Measurements from ENCODE around the gene RFESD. TPM values are rescaled to one million over a fixed set of nuclear protein-coding genes. Genes with fewer than 3 reads are reported as not detected.

Gene RFESD
- total and polyA plus RNA-seq, 10 of the 15 experiments (the other 5 are each of a cell fraction or from before 2014, with no cell fraction given): 1.9 to 14.7 (median 4.9) TPM

- WGBS (ENCODE audit: insufficient coverage, insufficient replicate concordance, low lambda C conversion rate, missing lambda C conversion rate): 75% methylated on average over 3 of the region's 3 CpGs
- CTCF ChIA-PET: interaction anchor here (1.0 to 4.3 kb wide), 4 partner anchors 9 to 110 kb away, joined by 4 to 24 read pairs (median 6); no protein-coding TSS in a partner anchor
These were observed 26.5 kb downstream of the RFESD start for GRCh38 chr5:95673081-95673480.

More at GRCh38 chr5:95673081-95673480, 26.5 kb downstream of the RFESD start:
- H3K4me1 ChIP-seq (ENCODE audit: control insufficient read depth, insufficient read depth, low read length): no peaks in the 10 kb centered on the region
- ATAC-seq (no peak), DNase-seq (ENCODE audit: low read depth, low spot score) (no peak), FAIRE-seq (no peak)
- RAD21 ChIA-PET (ENCODE audit: unreplicated experiment): interaction anchor here (0.9 to 1.7 kb wide), 3 partner anchors 62 to 175 kb away, joined by 4 to 5 read pairs (median 4); no protein-coding TSS in a partner anchor
- H4K20me1 ChIP-seq (ENCODE audit: control insufficient read depth, insufficient read depth): no peaks in the 10 kb centered on the region
- H3K27ac ChIP-seq (ENCODE audit: control insufficient read depth, insufficient read depth): no peak overlapping the region
- no peaks in the 10 kb centered on the region for H3K27me3 ChIP-seq (replicated peaks in 1 of 2; ENCODE audit: control insufficient read depth in 2 of 2, insufficient read depth in 2 of 2, low read length in 1 of 2)
- no peaks in the 10 kb centered on the region for H3K9me3 ChIP-seq (replicated peaks; ENCODE audit: control insufficient read depth, insufficient read depth, low read length)
- H3K36me3 ChIP-seq (ENCODE audit: control insufficient read depth in 2 of 2, insufficient read depth in 2 of 2, low read length in 1 of 2): no peaks in the 10 kb centered on the region
- BruUV-seq (replicated peaks): no TSS peak
- no peaks in the 10 kb centered on the region for H3K79me2 ChIP-seq (ENCODE audit: control insufficient read depth, insufficient read depth, low read length)
- in situ Hi-C loops (cut with MboI): no loop called here
- H2AFZ ChIP-seq (ENCODE audit: control insufficient read depth, low read depth, low read length): no peak overlapping the region
- H3K4me2 ChIP-seq (ENCODE audit: control insufficient read depth, insufficient read depth): no peak overlapping the region
- SMC1A ChIA-PET (ENCODE audit: uncharacterized antibody, unreplicated experiment): interaction anchor here (0.6 to 2.8 kb wide), 11 partner anchors 9 to 1036 kb away, joined by 3 to 20 read pairs (median 4); no protein-coding TSS in a partner anchor
- intact Hi-C loops (cut with micrococcal nuclease; ENCODE audit: unreplicated experiment): no loop called here
- POLR2A ChIA-PET: interaction anchor here (0.6 kb wide), 1 partner anchor 642 kb away, joined by 3 read pairs; no protein-coding TSS in a partner anchor
- no peak overlapping the region for H3K4me3 ChIP-seq
- no peak for TF ChIP-seq HDGF (IDR thresholded peaks at IDR 0.05)
- TF ChIP-seq NBN (IDR thresholded peaks at IDR 0.05): no peak
- no peak for TF ChIP-seq RFX5 (IDR thresholded peaks at IDR 0.05; ENCODE audit: low read depth, low read length)
- no peak for TF ChIP-seq SMARCA5 (IDR thresholded peaks at IDR 0.05)
- TF ChIP-seq TCF7 (IDR thresholded peaks at IDR 0.05; ENCODE audit: borderline replicate concordance): no peak
- TF ChIP-seq PAX5 (IDR thresholded peaks at IDR 0.05; ENCODE audit: borderline replicate concordance, low read depth, low read length): no peak
- no peak for TF ChIP-seq HDAC6 (IDR thresholded peaks at IDR 0.05; ENCODE audit: unreplicated experiment)
- no peak for TF ChIP-seq CBX3 (IDR thresholded peaks at IDR 0.05; ENCODE audit: borderline replicate concordance, low read depth)
- no peak for TF ChIP-seq SREBF1 (IDR thresholded peaks at IDR 0.05; ENCODE audit: low read length)
- no peak for TF ChIP-seq SPI1 (IDR thresholded peaks at IDR 0.05; ENCODE audit: borderline replicate concordance, insufficient read depth, low read depth, low read length)
- TF ChIP-seq ELK1 (IDR thresholded peaks at IDR 0.05; ENCODE audit: low read depth, low read length): no peak
- TF ChIP-seq IRF4 (IDR thresholded peaks at IDR 0.05; ENCODE audit: low read depth, low read length): no peak
- no peak for TF ChIP-seq HDAC2 (IDR thresholded peaks at IDR 0.05)
- TF ChIP-seq ZBTB4 (CRISPR knock-in tag; IDR thresholded peaks at IDR 0.05): no peak
- TF ChIP-seq RAD51 (IDR thresholded peaks at IDR 0.05): no peak
- TF ChIP-seq E4F1 (IDR thresholded peaks at IDR 0.05; ENCODE audit: borderline replicate concordance, partially characterized antibody): no peak
- no peak for TF ChIP-seq JUNB (IDR thresholded peaks at IDR 0.05)
- TF ChIP-seq CHD1 (IDR thresholded peaks at IDR 0.05; ENCODE audit: low read depth, low read length): no peak
- no peak overlapping the region for H3K9ac ChIP-seq (ENCODE audit: control insufficient read depth, insufficient read depth, low read length)

Data from GM12878 (cell line).